ENCODE results near the gene PBX2.
"Not testable (repeated sequence)": the region's sequence is repeated elsewhere in the genome, so short reads cannot be mapped to it uniquely, and the experiment has no call there.

Gene PBX2

GRCh38 chr6:32202186-32202585 is 12.2 kb upstream of the PBX2 start:
- no peak for DNase-seq

GRCh38 chr6:32200711-32201475 is 10.9 kb upstream of the PBX2 start:
- no peak for DNase-seq

GRCh38 chr6:32198866-32199265 is 8.9 kb upstream of the PBX2 start:
- no peak for DNase-seq

- DNase-seq = no peak
Observed at GRCh38 chr6:32198345-32198696, 8.3 kb upstream of the PBX2 start.

- no peak for DNase-seq
Observed at GRCh38 chr6:32196682-32197616, 6.9 kb upstream of the PBX2 start.

GRCh38 chr6:32195902-32196681 is 6.1 kb upstream of the PBX2 start:
- peak; percentile 76 for DNase-seq

GRCh38 chr6:32195652-32195901 is 5.6 kb upstream of the PBX2 start:
- peak; percentile 96 for DNase-seq

GRCh38 chr6:32194825-32195651 is 5.0 kb upstream of the PBX2 start:
- DNase-seq = peak; percentile 32

- no peak for DNase-seq
Observed at GRCh38 chr6:32194388-32194787, 4.4 kb upstream of the PBX2 start.

GRCh38 chr6:32193096-32193495 is 3.1 kb upstream of the PBX2 start:
- DNase-seq = not testable (repeated sequence)

- no peak for DNase-seq
Observed at GRCh38 chr6:32192608-32193039, 2.6 kb upstream of the PBX2 start, which contains the start of gene GPSM3. GPSM3 (minus strand) TSS chr6:32192643; CDS start chr6:32192513, 130 bp downstream.

- no peak for DNase-seq
Observed at GRCh38 chr6:32191696-32192607, 1.9 kb upstream of the PBX2 start.

GRCh38 chr6:32190911-32191677 is 1.1 kb upstream of the PBX2 start:
- DNase-seq = no peak

GRCh38 chr6:32189742-32190053 is 304 bp downstream of the PBX2 start:
- no peak for DNase-seq

- DNase-seq = no peak
Observed at GRCh38 chr6:32189069-32189741, 797 bp downstream of the PBX2 start.

- no peak for DNase-seq
Observed at GRCh38 chr6:32188381-32189068, 1.5 kb downstream of the PBX2 start.

- DNase-seq = not testable (repeated sequence)
Observed at GRCh38 chr6:32187725-32188380, 2.1 kb downstream of the PBX2 start.

GRCh38 chr6:32187009-32187709 is 2.8 kb downstream of the PBX2 start:
- DNase-seq = no peak

Data from DMS79 treated with DMSO at 0.1 percent for 48 hours (cell line).